ENCODE measurements around the gene CDK5RAP3. TPM values are rescaled to one million over a fixed set of nuclear protein-coding genes. Genes with fewer than 3 reads are reported as not detected.
A peak's percentile ranks its signal among the peaks of the same experiment; 100 is the strongest.

CDK5RAP3 gene
- total and polyA plus RNA-seq, 2 of the 13 experiments (the other 11 are each of a cell fraction or from before 2014, with no cell fraction given), result 128 to 154 TPM

DNA sequence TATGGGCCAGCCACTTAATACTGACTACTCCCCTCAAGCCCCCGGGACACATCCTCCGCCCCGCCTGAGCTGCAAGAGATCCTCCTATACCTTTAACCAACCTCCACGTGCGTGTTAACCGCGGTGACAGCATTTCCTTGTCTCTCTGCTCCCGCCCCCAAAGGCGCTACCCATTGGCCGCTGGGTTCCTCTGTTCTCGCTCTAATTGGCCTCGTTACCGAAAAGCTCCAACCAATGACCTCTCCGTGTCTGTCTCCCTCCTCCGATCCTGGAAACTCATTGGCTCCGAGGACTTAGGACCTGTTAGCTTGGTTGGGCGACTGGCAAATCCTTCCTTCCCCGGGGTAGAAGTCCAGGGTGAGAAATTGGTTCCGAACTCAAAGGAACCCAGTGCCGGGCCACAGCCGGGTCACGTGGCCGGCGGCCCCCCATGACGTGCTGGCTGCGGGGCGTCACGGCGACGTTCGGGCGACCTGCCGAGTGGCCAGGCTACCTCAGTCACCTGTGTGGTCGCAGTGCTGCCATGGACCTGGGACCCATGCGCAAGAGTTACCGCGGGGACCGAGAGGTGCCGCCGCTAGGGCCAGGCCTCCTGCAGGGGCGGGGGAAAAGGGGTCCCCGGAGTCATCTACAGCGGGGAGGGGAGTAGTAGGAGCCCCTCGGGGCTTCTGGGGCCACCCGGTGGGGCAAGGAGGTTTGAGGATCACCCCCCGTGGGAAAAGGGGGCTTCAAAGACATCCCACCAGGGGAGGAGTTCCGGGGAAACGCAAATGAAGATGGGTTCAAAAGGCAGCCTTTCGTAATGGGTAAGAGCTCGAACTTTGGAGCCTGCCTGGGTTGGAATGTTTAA lies 29.4 kb upstream of the CDK5RAP3 start, which contains the start of gene PNPO (continued):
- TF ChIP-seq PCBP1 (IDR thresholded peaks at IDR 0.05; ENCODE audit: borderline replicate concordance, low read depth, low read length) (0 out of 2 replicates have a peak, but pooled peaks have one; percentile 37), SRSF1 (optimal IDR thresholded peaks at IDR 0.05; ENCODE audit: low read depth, low read length) (peak; percentile 67), ZNF292 (CRISPR knock-in tag; IDR thresholded peaks at IDR 0.05; ENCODE audit: borderline replicate concordance, low read depth) (no peak), ZNF20 (CRISPR knock-in tag; IDR thresholded peaks at IDR 0.05) (peak; percentile 9; the same call in 1 of the 2 replicates), ZNF34 (CRISPR knock-in tag; IDR thresholded peaks at IDR 0.05; ENCODE audit: borderline replicate concordance) (no peak), ZSCAN12 (CRISPR knock-in tag; IDR thresholded peaks at IDR 0.05) (peak; percentile 82; the same call in 1 of the 2 replicates), ZNF253 (CRISPR knock-in tag; IDR thresholded peaks at IDR 0.05; ENCODE audit: borderline replicate concordance) (peak; percentile 96), KMT2B (CRISPR knock-in tag; IDR thresholded peaks at IDR 0.05) (peak; percentile 73), JUN (CRISPR knock-in tag; IDR thresholded peaks at IDR 0.05) (peak; percentile 63), ZNF724P (CRISPR knock-in tag; IDR thresholded peaks at IDR 0.05; ENCODE audit: borderline replicate concordance) (peak; percentile 90; the same call in 1 of the 2 replicates), MXD4 (CRISPR knock-in tag; IDR thresholded peaks at IDR 0.05) (peak; percentile 97), ZFX (CRISPR knock-in tag; IDR thresholded peaks at IDR 0.05; ENCODE audit: low read depth) (peak; percentile 91), CHD4 (IDR thresholded peaks at IDR 0.05; ENCODE audit: borderline replicate concordance, low read length) (peak; percentile 68; the same call in 1 of the 2 replicates), KDM5A (IDR thresholded peaks at IDR 0.05; ENCODE audit: borderline replicate concordance, low read length) (peak; percentile 85), ZNF343 (CRISPR knock-in tag; IDR thresholded peaks at IDR 0.05) (no peak), TCF7 (IDR thresholded peaks at IDR 0.05; ENCODE audit: low read depth) (0 out of 2 replicates have a peak, but pooled peaks have one; percentile 37), FOXJ3 (CRISPR knock-in tag; IDR thresholded peaks at IDR 0.05; ENCODE audit: borderline replicate concordance) (peak; percentile 72; the same call in 1 of the 2 replicates), GZF1 (CRISPR knock-in tag; IDR thresholded peaks at IDR 0.05) (peak; percentile 72; the same call in 1 of the 2 replicates), SIX1 (CRISPR knock-in tag; IDR thresholded peaks at IDR 0.05; ENCODE audit: borderline replicate concordance) (no peak), ARNT2 (CRISPR knock-in tag; IDR thresholded peaks at IDR 0.05; ENCODE audit: low read depth) (peak; percentile 91)
- TF ChIP-seq, protein P1, sequence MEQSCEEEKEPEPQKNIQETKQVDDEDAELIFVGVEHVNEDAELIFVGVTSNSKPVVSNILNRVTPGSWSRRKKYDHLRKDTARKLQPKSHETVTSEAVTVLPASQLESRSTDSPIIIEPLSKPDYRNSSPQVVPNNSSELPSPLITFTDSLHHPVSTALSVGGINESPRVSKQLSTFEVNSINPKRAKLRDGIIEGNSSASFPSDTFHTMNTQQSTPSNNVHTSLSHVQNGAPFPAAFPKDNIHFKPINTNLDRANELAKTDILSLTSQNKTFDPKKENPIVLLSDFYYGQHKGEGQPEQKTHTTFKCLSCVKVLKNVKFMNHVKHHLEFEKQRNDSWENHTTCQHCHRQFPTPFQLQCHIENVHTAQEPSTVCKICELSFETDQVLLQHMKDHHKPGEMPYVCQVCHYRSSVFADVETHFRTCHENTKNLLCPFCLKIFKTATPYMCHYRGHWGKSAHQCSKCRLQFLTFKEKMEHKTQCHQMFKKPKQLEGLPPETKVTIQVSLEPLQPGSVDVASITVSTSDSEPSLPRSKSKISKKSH (CRISPR knock-in tag; IDR thresholded peaks at IDR 0.05; ENCODE audit: borderline replicate concordance), result peak; percentile 94; the same call in 1 of the 2 replicates
- TF ChIP-seq, protein P2, sequence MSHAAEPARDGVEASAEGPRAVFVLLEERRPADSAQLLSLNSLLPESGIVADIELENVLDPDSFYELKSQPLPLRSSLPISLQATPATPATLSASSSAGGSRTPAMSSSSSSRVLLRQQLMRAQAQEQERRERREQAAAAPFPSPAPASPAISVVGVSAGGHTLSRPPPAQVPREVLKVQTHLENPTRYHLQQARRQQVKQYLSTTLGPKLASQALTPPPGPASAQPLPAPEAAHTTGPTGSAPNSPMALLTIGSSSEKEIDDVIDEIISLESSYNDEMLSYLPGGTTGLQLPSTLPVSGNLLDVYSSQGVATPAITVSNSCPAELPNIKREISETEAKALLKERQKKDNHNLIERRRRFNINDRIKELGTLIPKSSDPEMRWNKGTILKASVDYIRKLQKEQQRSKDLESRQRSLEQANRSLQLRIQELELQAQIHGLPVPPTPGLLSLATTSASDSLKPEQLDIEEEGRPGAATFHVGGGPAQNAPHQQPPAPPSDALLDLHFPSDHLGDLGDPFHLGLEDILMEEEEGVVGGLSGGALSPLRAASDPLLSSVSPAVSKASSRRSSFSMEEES (CRISPR knock-in tag; IDR thresholded peaks at IDR 0.05), result peak; percentile 82
- TF ChIP-seq, protein P3, sequence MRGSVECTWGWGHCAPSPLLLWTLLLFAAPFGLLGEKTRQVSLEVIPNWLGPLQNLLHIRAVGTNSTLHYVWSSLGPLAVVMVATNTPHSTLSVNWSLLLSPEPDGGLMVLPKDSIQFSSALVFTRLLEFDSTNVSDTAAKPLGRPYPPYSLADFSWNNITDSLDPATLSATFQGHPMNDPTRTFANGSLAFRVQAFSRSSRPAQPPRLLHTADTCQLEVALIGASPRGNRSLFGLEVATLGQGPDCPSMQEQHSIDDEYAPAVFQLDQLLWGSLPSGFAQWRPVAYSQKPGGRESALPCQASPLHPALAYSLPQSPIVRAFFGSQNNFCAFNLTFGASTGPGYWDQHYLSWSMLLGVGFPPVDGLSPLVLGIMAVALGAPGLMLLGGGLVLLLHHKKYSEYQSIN (CRISPR knock-in tag; IDR thresholded peaks at IDR 0.05; ENCODE audit: borderline replicate concordance), result no peak
- TF ChIP-seq, protein P4, sequence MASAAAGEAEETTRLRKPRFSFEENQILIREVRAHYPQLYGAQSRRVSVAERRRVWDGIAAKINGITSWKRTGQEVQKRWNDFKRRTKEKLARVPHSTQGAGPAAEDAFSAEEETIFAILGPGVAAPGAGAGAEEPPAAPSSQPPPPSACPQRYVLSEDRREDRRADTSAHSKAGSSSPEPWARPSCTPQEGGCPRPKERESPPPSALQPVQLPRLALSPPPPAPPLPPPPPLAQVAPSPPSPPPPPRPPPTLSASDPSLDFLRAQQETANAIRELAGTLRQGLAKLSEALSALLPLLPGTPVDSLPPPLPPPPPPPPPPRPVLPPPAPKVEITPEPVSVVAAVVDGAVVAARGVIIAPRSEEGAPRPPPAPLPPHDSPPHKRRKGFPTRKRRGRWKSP (CRISPR knock-in tag; IDR thresholded peaks at IDR 0.05), result peak; percentile 97
